Spinal cord (tissue), 10 donors: Measurements from ENCODE around the gene ANO1. TPM values are rescaled to one million over a fixed set of nuclear protein-coding genes. Genes with fewer than 3 reads are reported as not detected.
A peak's percentile ranks its signal among the peaks of the same experiment; 100 is the strongest.

Experiments
- DNase-seq, 6 donors: peaks; one replicate each; pipeline versions ENCODE4 v3.0.0 to v3.0.0-alpha.2; 2013 to 2015; ENCODE audit warnings: low spot score in 6 of 6, low read depth in 4 of 6
- H3K27ac ChIP-seq: one replicate; pipeline ENCODE4 v1.5.1; 2013; ENCODE audit warnings: low read depth, low read length, control low read depth
- H3K27me3 ChIP-seq: one replicate; pipeline ENCODE4 v1.6.1; 2013; ENCODE audit warnings: low read length; ENCODE audit not compliant: control insufficient read depth, insufficient read depth
- H3K36me3 ChIP-seq: one replicate; pipeline ENCODE4 v1.6.1; 2013; ENCODE audit warnings: low read length; ENCODE audit not compliant: control insufficient read depth, insufficient read depth
- H3K4me1 ChIP-seq: one replicate; pipeline ENCODE4 v1.6.1; 2013; ENCODE audit warnings: low read length; ENCODE audit not compliant: control insufficient read depth, insufficient read depth
- H3K4me3 ChIP-seq: one replicate; pipeline ENCODE4 v1.5.1; 2013; ENCODE audit warnings: low read depth, low read length, control low read depth
- H3K9me3 ChIP-seq: one replicate; pipeline ENCODE4 v1.6.1; 2013; ENCODE audit warnings: low read length; ENCODE audit not compliant: control insufficient read depth, insufficient read depth
- WGBS: methylation state at CpG from one replicate; pipeline ENCODE4 v1.1.5; 2013; ENCODE audit warnings: missing lambda C conversion rate; ENCODE audit not compliant: insufficient coverage; 5-methylcytosine and 5-hydroxymethylcytosine counted together
- polyA plus RNA-seq, 2 donors: library from polyadenylated mRNA; unstranded; fragments of 120-200 nt; gene quantifications; one replicate each; pipeline ENCODE4 v1.2.1, GENCODE V29; 2013; ENCODE audit not compliant: insufficient read length in 2 of 2
- total RNA-seq, 2 donors: library from RNA; depleted of rRNA in 1 of 2; stranded (reverse); fragments of 120-200 nt in 1 of 2; fragments of >200 nt in 1 of 2; gene quantifications; one replicate each; pipeline versions ENCODE4 v1.2.3 to v1.2.4, GENCODE V29; 2013 to 2014
- donor health status: healthy.

The ANO1 gene
- total and polyA plus RNA-seq, 4 donors, result 2.6 to 3.6 (median 2.8) TPM

DNA sequence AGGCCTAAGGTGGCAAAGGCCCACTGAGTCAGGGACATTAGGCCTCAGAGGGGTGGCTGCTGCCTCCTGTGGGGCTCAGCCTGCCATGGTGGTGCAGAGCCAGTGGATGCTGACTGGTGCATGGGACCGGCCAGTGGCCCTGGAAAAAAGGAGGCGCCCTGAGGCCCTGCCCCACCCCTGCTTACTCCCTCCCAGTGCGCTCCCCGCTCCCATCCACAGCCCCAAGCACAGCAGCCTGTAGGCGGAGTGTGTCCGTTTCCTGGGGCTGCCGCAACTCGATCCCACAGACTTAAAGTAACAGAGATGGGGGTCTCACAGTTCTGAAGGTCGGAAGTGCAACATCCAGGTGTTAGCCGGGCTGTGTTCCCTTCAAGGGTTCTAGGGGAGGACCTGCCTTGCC lies 86.6 kb downstream of the ANO1 start:
- Histone ChIP-seq H3K27ac (no peak overlapping the region), H3K9me3 (no peaks in the 10 kb centered on the region), H3K4me1 (peaks cover 3% of the 10 kb centered on the region), H3K27me3 (peaks cover 3% of the 10 kb centered on the region), H3K36me3 (peaks cover 5% of the 10 kb centered on the region), H3K4me3 (no peak overlapping the region)
- no peak for DNase-seq
- WGBS, result 79% methylated on average over 7 of the region's 10 CpGs

DNA sequence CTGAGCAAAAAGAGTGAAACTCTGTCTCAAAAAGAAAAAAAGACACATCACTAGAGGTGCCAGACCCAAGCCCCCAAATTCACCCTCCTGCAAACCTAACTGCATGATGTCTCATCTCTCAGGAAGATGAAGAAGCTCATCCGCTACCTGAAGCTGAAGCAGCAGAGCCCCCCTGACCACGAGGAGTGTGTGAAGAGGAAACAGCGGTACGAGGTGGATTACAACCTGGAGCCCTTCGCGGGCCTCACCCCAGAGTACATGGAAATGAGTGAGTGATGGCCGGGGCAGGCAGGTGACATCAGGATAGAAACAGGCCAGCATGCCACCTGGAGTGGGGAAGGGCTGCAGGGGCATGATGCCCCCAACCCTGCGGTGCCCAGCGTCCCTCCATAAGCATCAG lies 89.0 kb downstream of the ANO1 start:
- Histone ChIP-seq H3K9me3 (no peaks in the 10 kb centered on the region), H3K27me3 (peaks cover 3% of the 10 kb centered on the region), H3K4me1 (peaks cover 5% of the 10 kb centered on the region), H3K27ac (no peak overlapping the region), H3K4me3 (no peak overlapping the region), H3K36me3 (peaks cover 5% of the 10 kb centered on the region)
- DNase-seq, result no peak
- WGBS, result 88% methylated on average over 9 of the region's 9 CpGs

DNA sequence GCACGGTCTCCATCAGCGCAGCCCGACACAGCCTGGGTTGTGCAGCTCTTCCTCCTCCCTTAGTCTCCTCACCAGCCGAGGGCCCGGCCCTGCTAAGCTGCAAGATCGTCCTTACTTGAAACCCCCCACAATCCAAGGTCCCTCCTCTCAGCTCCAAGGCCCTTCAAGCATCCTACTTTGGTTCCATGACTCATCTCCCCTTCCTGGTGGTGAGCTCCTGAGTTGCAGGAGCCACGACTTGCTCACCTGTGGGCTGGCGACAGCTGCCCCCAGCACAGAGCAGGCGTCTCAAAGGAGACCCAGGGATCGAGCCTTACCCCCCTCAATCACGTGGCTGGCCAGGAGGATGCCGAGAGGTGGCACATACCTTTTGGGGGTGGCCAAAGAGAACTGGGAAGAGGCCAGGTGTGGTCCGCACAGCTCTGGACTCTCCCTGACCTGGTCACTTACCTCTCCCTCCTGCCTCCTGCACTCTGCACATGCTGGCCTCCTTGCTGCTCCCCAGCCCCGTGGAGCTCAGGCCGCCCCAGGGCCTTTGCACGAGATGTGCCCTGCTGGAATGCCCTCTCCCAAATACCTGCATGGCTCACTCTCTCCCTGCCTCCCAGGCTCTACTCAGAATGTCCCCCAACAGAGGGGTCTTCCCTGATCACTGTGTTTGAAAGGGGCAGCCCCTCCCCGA lies 89.7 kb downstream of the ANO1 start:
- WGBS, result 96% methylated on average over 16 of the region's 17 CpGs

DNA sequence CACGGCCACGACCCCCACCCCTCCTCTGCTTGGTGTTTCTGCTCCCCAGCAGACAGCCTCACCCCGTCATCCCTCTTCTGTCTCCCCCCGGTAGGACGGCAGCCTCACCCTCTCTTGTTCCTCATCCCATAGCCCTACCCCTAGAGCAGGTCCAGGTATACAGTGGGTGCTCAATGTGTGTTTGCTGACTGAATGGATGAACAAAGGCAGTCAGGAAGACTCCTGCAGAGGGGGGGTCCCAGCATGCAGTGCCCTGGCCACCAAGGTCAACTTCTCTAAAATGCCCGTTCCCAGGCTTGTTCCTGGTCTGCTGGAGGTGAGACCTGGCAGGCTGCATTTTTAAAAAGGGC lies 90.3 kb downstream of the ANO1 start:
- Histone ChIP-seq H3K4me3 (no peak overlapping the region), H3K36me3 (peaks cover 5% of the 10 kb centered on the region), H3K27ac (no peak overlapping the region), H3K9me3 (no peaks in the 10 kb centered on the region), H3K4me1 (peaks cover 5% of the 10 kb centered on the region), H3K27me3 (peaks cover 3% of the 10 kb centered on the region)
- DNase-seq, result no peak
- WGBS, result 73% methylated on average over 3 of the region's 6 CpGs

More for the DNA sequence above, 89.7 kb downstream of the ANO1 start:
- peaks cover 5% of the 10 kb centered on the region for H3K4me1 ChIP-seq
- H3K27ac ChIP-seq, result no peak overlapping the region
- H3K36me3 ChIP-seq, result peaks cover 5% of the 10 kb centered on the region
- no peak for DNase-seq
- no peaks in the 10 kb centered on the region for H3K9me3 ChIP-seq
- peaks cover 3% of the 10 kb centered on the region for H3K27me3 ChIP-seq
- no peak overlapping the region for H3K4me3 ChIP-seq

DNA sequence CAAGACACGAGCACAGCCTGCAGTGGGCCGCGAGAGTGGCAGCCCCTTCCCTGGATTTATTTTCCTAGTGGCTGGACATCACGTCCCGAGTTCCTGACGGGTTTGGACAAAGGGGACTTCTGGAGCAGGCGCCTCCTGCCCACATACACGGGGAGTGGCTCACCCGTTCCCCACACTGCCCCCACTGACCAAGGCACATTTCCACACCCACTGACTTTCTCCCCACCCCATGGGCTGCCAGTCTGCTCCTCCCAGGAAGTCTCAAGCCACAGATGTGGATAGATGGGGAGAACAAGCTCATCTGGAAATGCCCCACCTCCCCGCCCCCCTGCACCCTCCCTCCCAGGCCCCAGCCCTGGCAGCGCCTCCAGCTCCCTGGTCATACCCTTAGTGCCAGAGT lies 91.0 kb downstream of the ANO1 start:
- 50% methylated on average over 10 of the region's 11 CpGs for WGBS

DNA sequence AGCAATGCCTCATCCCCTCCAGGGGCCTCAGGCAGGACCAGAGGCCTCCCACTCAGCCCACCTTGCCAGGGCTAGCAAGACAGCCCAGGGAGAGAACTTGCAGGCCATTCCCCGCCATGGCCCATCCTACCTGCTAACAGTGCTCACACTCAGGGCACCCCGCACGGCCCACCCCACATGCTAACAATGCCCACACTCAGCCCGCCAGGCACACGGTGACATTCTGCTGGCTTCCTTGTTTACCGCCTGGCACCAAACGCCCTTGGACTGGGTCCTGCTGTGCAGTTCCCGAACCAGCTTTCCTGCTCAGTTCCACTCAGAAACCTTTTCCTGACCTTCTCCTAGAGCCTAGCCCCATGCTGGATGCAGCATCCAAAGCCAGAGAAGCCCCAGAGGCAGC lies 91.5 kb downstream of the ANO1 start:
- Histone ChIP-seq H3K27ac (no peak overlapping the region), H3K27me3 (peaks cover 3% of the 10 kb centered on the region), H3K4me3 (no peak overlapping the region), H3K4me1 (peaks cover 5% of the 10 kb centered on the region), H3K9me3 (no peaks in the 10 kb centered on the region), H3K36me3 (peaks cover 5% of the 10 kb centered on the region)
- 62% methylated on average over 8 of the region's 8 CpGs for WGBS
- DNase-seq, result no peak

More for the DNA sequence above, 91.0 kb downstream of the ANO1 start:
- DNase-seq, result no peak
- peaks cover 3% of the 10 kb centered on the region for H3K27me3 ChIP-seq
- no peak overlapping the region for H3K4me3 ChIP-seq
- H3K27ac ChIP-seq, result no peak overlapping the region
- H3K9me3 ChIP-seq, result no peaks in the 10 kb centered on the region
- peaks cover 5% of the 10 kb centered on the region for H3K36me3 ChIP-seq
- H3K4me1 ChIP-seq, result peaks cover 5% of the 10 kb centered on the region

DNA sequence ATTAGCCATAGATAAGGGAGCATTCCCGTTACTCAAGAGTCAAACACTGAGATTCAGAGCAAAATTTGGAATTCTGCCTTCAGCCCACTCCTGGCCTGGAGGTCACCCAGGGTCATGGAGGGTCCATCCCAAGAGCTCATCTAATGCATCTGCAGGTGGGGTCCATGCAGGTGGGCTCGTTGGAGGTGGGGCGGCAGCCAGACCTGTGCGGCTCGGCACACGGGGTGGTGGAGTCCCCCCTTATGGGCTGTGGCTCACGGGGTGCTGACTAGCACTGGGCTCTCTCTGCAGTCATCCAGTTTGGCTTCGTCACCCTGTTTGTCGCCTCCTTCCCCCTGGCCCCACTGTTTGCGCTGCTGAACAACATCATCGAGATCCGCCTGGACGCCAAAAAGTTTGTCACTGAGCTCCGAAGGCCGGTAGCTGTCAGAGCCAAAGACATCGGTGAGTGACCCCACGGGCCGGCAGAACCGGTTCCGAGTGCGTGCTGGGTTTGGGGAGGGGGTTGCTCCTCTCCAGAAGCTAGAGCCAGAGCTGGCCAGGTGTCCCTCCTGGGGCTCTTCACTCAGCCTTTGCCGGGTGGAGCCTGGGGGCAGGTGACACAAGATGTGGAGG lies 92.6 kb downstream of the ANO1 start:
- no peaks in the 10 kb centered on the region for H3K27me3 ChIP-seq
- peaks cover 13% of the 10 kb centered on the region for H3K4me1 ChIP-seq
- peaks cover 5% of the 10 kb centered on the region for H3K36me3 ChIP-seq
- H3K4me3 ChIP-seq, result no peak overlapping the region
- WGBS, result 94% methylated on average over 22 of the region's 22 CpGs
- no peaks in the 10 kb centered on the region for H3K9me3 ChIP-seq
- no peak for DNase-seq
- H3K27ac ChIP-seq, result no peak overlapping the region

DNA sequence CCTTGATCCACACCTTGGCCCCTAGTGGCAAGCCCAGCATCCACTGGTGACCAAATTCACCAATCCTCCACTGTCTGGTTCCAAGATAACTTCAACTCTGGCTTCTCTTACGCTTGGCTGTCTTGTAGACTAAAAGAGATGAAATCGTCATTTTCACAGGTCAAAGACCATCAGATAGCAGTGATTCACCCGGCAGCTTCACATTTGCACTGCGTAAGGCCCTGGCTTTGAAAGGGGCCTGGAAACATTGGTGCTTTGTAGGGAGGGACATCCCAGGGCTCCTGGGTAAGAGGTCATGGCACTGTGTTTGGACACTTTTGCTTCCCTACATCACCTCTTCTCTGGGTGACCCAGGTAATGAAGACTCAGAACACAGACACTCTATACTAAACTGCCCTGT lies 94.9 kb downstream of the ANO1 start:
- H3K9me3 ChIP-seq, result no peaks in the 10 kb centered on the region
- H3K27me3 ChIP-seq, result no peaks in the 10 kb centered on the region
- H3K27ac ChIP-seq, result no peak overlapping the region
- peaks cover 2% of the 10 kb centered on the region for H3K36me3 ChIP-seq
- DNase-seq, result no peak
- H3K4me1 ChIP-seq, result peaks cover 13% of the 10 kb centered on the region
- WGBS, result 94% methylated on average over 2 of the region's 4 CpGs
- no peak overlapping the region for H3K4me3 ChIP-seq

DNA sequence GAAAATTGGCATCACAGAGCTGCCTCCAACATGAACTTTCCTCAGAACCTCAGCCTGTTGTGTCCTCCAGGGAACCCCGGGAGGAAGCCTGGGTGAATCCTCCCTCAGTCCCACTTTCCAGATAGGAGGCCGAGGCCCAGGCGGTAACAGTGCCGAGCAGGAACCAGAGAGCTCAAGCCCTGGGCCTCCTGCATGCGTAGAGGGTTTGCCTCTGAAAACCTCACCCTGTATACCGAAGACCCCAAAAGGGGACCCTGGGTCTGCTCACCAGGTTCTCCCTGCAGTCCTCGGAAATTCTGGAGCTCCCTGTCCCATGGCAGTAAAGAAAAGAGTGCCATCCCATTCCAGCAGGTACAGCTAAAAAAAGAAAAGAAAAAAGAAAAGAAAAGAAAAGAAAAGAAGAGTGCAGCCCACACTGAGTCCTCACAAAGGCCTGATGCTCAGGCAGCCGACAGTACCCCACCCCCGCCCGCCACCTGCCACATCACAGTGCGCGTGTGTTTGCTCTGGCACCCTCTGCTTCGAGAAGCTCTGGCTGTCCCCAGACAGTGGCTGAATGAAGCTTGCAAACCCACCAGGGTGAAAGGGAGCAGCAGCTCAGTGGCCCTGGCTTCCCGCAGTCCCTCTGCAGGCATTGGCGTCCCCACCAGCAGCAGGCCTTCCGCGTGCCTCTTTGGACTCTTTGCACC lies 96.6 kb downstream of the ANO1 start:
- peak in 3 of 6 donors; percentile 5 to 60 (median 32) for DNase-seq
- no peak overlapping the region for H3K4me3 ChIP-seq
- H3K9me3 ChIP-seq, result no peaks in the 10 kb centered on the region
- no peaks in the 10 kb centered on the region for H3K36me3 ChIP-seq
- 59% methylated on average over 16 of the region's 17 CpGs for WGBS
- peaks cover 10% of the 10 kb centered on the region for H3K4me1 ChIP-seq
- no peak overlapping the region for H3K27ac ChIP-seq
- H3K27me3 ChIP-seq, result no peaks in the 10 kb centered on the region
